K562 (cell line): ENCODE data around the gene CHML. TPM values are rescaled to one million over a fixed set of nuclear protein-coding genes. Genes with fewer than 3 reads are reported as not detected.

ENCODE experiments used
- ATAC-seq: fragments of 200-7000 bp; cut with Tn5 transposase; 3 replicates; pipeline ENCODE4 v1.9.1; 2020; ENCODE audit warnings: moderate library complexity
- BruUV-seq: library from RNA; stranded (reverse); fragments of 400-500 nt; replicated peaks from 2 replicates; lab custom pipeline; 2021; lab: Mats Ljungman, UMichigan
- CTCF ChIA-PET: fragments of 300-600 bp; formaldehyde crosslinking; extraction: SDS; loops from one replicate; lab custom pipeline; 2021; ENCODE audit warnings: low intra/inter-chr PET ratio; lab: Yijun Ruan, JAX
- POLR2A ChIA-PET: fragments of 300-600, 350-650 bp; sonication (Branson Sonifier 250); formaldehyde crosslinking; extraction: SDS; loops from one replicate; lab custom pipeline; 2021; ENCODE audit warnings: antibody characterized with exemption, inconsistent platforms; lab: Yijun Ruan, JAX
- DNase-seq, 4 experiments: peaks; one replicate each; pipeline versions ENCODE4 v3.0.0 to v3.0.0-alpha.2; 2011 to 2018; ENCODE audit warnings: low spot score in 3 of 4, mixed read lengths in 3 of 4; ENCODE audit errors: extremely low read depth in 1 of 4
- FAIRE-seq: peaks from 2 replicates; lab custom pipeline; 2011; peaks lifted over from hg19 to GRCh38; lab: Jason Lieb, UNC
- H2AFZ ChIP-seq: 2 replicates; pipeline ENCODE4 v1.6.0; 2011; ENCODE audit warnings: low read depth, low read length, control low read depth, inconsistent platforms
- H3K27ac ChIP-seq: fragments of 200-600 bp; 3 replicates; pipeline ENCODE4 v1.8.0; 2011; ENCODE audit warnings: low read depth, mild to moderate bottlenecking, control low read depth, inconsistent platforms, low read length, moderate library complexity, mixed read lengths; ENCODE audit errors: extremely low read depth
- H3K27me3 ChIP-seq, 2 experiments: fragments of 300-600 bp in 1 of 2; 2 replicates in 1 of 2; 3 replicates in 1 of 2; pipeline versions ENCODE4 v1.6.0 to v1.8.0; 2011; ENCODE audit warnings: inconsistent platforms in 2 of 2, low read length in 2 of 2, mild to moderate bottlenecking in 1 of 2, mixed read lengths in 1 of 2, moderate library complexity in 1 of 2; ENCODE audit not compliant: control insufficient read depth in 2 of 2, insufficient read depth in 2 of 2
- H3K36me3 ChIP-seq: fragments of 300-600 bp; 3 replicates; pipeline ENCODE4 v1.8.0; 2011; ENCODE audit warnings: mild to moderate bottlenecking, low read length, inconsistent platforms; ENCODE audit not compliant: control insufficient read depth, insufficient read depth
- H3K4me1 ChIP-seq, 2 experiments: fragments of 200-600 bp in 1 of 2; replicated peaks in 1 of 2; 2 replicates in 1 of 2; 3 replicates in 1 of 2; pipeline versions ENCODE4 v1.5.1 to v1.8.0; 2011; ENCODE audit warnings: inconsistent platforms in 2 of 2, low read length in 2 of 2, mild to moderate bottlenecking in 1 of 2, mixed read lengths in 1 of 2, moderate library complexity in 1 of 2; ENCODE audit not compliant: control insufficient read depth in 2 of 2, insufficient read depth in 2 of 2
- H3K4me2 ChIP-seq: 2 replicates; pipeline ENCODE4 v1.6.1; 2011; ENCODE audit warnings: low read length, control low read depth, inconsistent platforms, mixed read lengths; ENCODE audit not compliant: insufficient read depth
- H3K4me3 ChIP-seq: fragments of 200-600 bp; sonication (generic), shearing (Covaris generic); 2 replicates; pipeline ENCODE4 v1.5.1; 2016; ENCODE audit warnings: control low read depth, inconsistent platforms
- H3K79me2 ChIP-seq: fragments of 200-600 bp; 3 replicates; pipeline ENCODE4 v1.8.0; 2011; ENCODE audit warnings: low read length, inconsistent platforms; ENCODE audit not compliant: control insufficient read depth, insufficient read depth
- H3K9ac ChIP-seq, 2 experiments: 2 replicates each; pipeline versions ENCODE4 v1.6.0 to v1.6.1; 2011; ENCODE audit warnings: low read depth in 2 of 2, low read length in 2 of 2, control low read depth in 1 of 2, inconsistent platforms in 1 of 2, mild to moderate bottlenecking in 1 of 2, mixed read lengths in 1 of 2; ENCODE audit not compliant: insufficient read depth in 1 of 2
- H3K9me1 ChIP-seq: one replicate; pipeline ENCODE4 v1.6.0; 2011; ENCODE audit warnings: inconsistent platforms, mild to moderate bottlenecking, low read length, moderate library complexity; ENCODE audit not compliant: control insufficient read depth, insufficient read depth
- H3K9me3 ChIP-seq: replicated peaks from 2 replicates; pipeline ENCODE4 v1.5.1; 2011; ENCODE audit warnings: low read depth, low read length, inconsistent platforms; ENCODE audit not compliant: control insufficient read depth, insufficient read depth
- H4K20me1 ChIP-seq: replicated peaks from 2 replicates; pipeline ENCODE4 v1.6.1; 2011; ENCODE audit warnings: low read length, inconsistent platforms, mixed read lengths; ENCODE audit not compliant: control insufficient read depth, insufficient read depth
- ADNP ChIP-seq: fragments of 200-800 bp; sonication (Bioruptor generic); IDR thresholded peaks from 2 replicates; pipeline ENCODE4 v1.6.1; 2016; ENCODE audit warnings: missing genetic modification characterization, missing compliant biosample characterization
- CEBPB ChIP-seq: fragments of 450-650 bp; IDR thresholded peaks from 2 replicates; pipeline ENCODE4 v1.6.1; 2016; ENCODE audit warnings: missing genetic modification characterization, missing compliant biosample characterization
- CEBPG ChIP-seq, 3 experiments: fragments of 200-800 bp in 1 of 3; sonication (Bioruptor generic) in 1 of 3; sonication (generic) in 1 of 3; formaldehyde crosslinking in 1 of 3; IDR thresholded peaks in 2 of 3; conservative IDR thresholded peaks in 1 of 3; 2 replicates each; pipeline versions ENCODE4 v1.6.1 to v1.8.0; 2016 to 2022; ENCODE audit warnings: missing compliant biosample characterization in 2 of 3, missing genetic modification characterization in 2 of 3, mild to moderate bottlenecking in 1 of 3, missing genetic modification reagents in 1 of 3
- CTBP1 ChIP-seq: fragments of 450-650 bp; IDR thresholded peaks from 2 replicates; pipeline ENCODE4 v1.6.1; 2016; ENCODE audit warnings: borderline replicate concordance
- EP400 ChIP-seq: fragments of 450-650 bp; IDR thresholded peaks from 2 replicates; pipeline ENCODE4 v1.6.1; 2017; ENCODE audit warnings: antibody characterized with exemption, mild to moderate bottlenecking, moderate library complexity
- JUN ChIP-seq, 2 experiments: sonication (generic) in 1 of 2; formaldehyde crosslinking in 1 of 2; IDR thresholded peaks; 2 replicates each; pipeline versions ENCODE4 v1.6.1 to v1.8.0; 2012 to 2022; ENCODE audit warnings: borderline replicate concordance in 2 of 2, mild to moderate bottlenecking in 2 of 2, improper control_type of control experiment in 1 of 2, low read depth in 1 of 2, low read length in 1 of 2, missing genetic modification reagents in 1 of 2
- RCOR1 ChIP-seq, 2 experiments: IDR thresholded peaks; 2 replicates each; pipeline ENCODE4 v1.6.1; 2012; ENCODE audit warnings: low read depth in 2 of 2, low read length in 2 of 2, borderline replicate concordance in 1 of 2, improper control_type of control experiment in 1 of 2
- ZNF263 ChIP-seq: sonication (generic); formaldehyde crosslinking; IDR thresholded peaks from 2 replicates; pipeline ENCODE4 v1.8.0; 2022; ENCODE audit warnings: mild to moderate bottlenecking, missing genetic modification reagents, borderline replicate concordance
- WGBS: fragments of 100-300 bp; shearing (Covaris generic); methylation state at CpG from one replicate; pipeline ENCODE4 v1.1.6; 2016; ENCODE audit warnings: low coverage, mixed read lengths; ENCODE audit not compliant: insufficient coverage; ENCODE audit errors: missing lambda C conversion rate; 5-methylcytosine and 5-hydroxymethylcytosine counted together
- in situ Hi-C: fragments of 300-500 bp; cut with MboI; formaldehyde crosslinking; loops from 4 replicates; pipeline ENCODE4 v1.15.0; 2018; ENCODE audit warnings: inconsistent platforms, mixed read lengths
- intact Hi-C: fragments of 100-400 bp; cut with micrococcal nuclease; formaldehyde crosslinking; loops from 2 replicates; pipeline ENCODE4 v1.14.2; 2022
- polyA plus RNA-seq, 8 experiments: library from polyadenylated mRNA; depleted of rRNA in 4 of 8; stranded (reverse) in 5 of 8; unstranded in 3 of 8; fragments of >200 nt; fragmentation: Nextera tagmentation in 2 of 8; fragmentation: Illumina TruSeq in 1 of 8; extraction: Ambion mirVana in 2 of 8; extraction: Trizol in 1 of 8; gene quantifications; 2 replicates each; pipeline versions ENCODE4 v1.2.1 to v1.2.3, GENCODE V29; 2011 to 2014; ENCODE audit warnings: inconsistent platforms in 1 of 8, missing spikeins in 1 of 8
- total RNA-seq, 7 experiments: library from RNA; depleted of rRNA in 6 of 7; stranded (reverse); fragments of >200 nt in 6 of 7; fragmentation: Illumina TruSeq in 2 of 7; extraction: Trizol in 2 of 7; gene quantifications; 2 replicates each; pipeline versions ENCODE4 v1.2.1 to v1.2.3, GENCODE V29; 2011 to 2021; ENCODE audit warnings: low replicate concordance in 1 of 7
- TF ChIP-seq, protein P1 (sequence below): fragments of 450-650 bp; IDR thresholded peaks from 2 replicates; pipeline ENCODE4 v1.6.1; 2016; ENCODE audit warnings: mild to moderate bottlenecking

Gene CHML
- total and polyA plus RNA-seq, 9 of the 15 experiments (the other 6 are each of a cell fraction or from before 2014, with no cell fraction given) = 13.0 to 88.3 (median 62.8) TPM

GRCh38 chr1:241612533-241613477 is 27.4 kb downstream of the CHML start:
- Histone ChIP-seq H3K36me3 (0 out of 3 replicates have a peak, but pooled peaks cover 2% of the 10 kb centered on the region), H3K4me2 (no peak overlapping the region), H3K9ac (no peak overlapping the region), H3K4me3 (no peak overlapping the region), H3K27me3 (no peaks in the 10 kb centered on the region), H3K9me1 (no peaks in the 10 kb centered on the region), H3K4me1 (peaks cover 7 to 24% of the 10 kb centered on the region in 2 experiments), H3K27ac (no peak overlapping the region), H4K20me1 (no peaks in the 10 kb centered on the region), H3K9me3 (no peaks in the 10 kb centered on the region), H2AFZ (no peak overlapping the region), H3K79me2 (no peaks in the 10 kb centered on the region)
- in situ Hi-C loops (loop anchor here (25.0 kb wide), 1 partner anchor 374 kb away; the partner anchor contains the start of gene MAP1LC3C), intact Hi-C loops (no loop called here)
- ChIA-PET POLR2A (interaction anchor here (0.6 to 0.8 kb wide), 4 partner anchors 10 to 242 kb away, joined by 3 to 6 read pairs (median 4); no protein-coding TSS in a partner anchor), CTCF (interaction anchor here (2.8 kb wide), 1 partner anchor 222 kb away, joined by 25 read pairs; no protein-coding TSS in a partner anchor)
- ATAC-seq = no peak
- no TSS peak for BruUV-seq
- 70% methylated on average over 9 of the region's 9 CpGs for WGBS
- FAIRE-seq = no peak
- peak in 1 of 4 experiments; percentile 35 for DNase-seq
- TF ChIP-seq CEBPG (CRISPR knock-in tag; IDR thresholded peaks at IDR 0.05) (no peak), CEBPG (tag; conservative IDR thresholded peaks at IDR 0.05 in 1 of 2, IDR thresholded peaks at IDR 0.05 in 1 of 2) (peak in 1 of 2 experiments; percentile 52; a peak in 2 of 4 replicates), JUN (IDR thresholded peaks at IDR 0.05; ENCODE audit: borderline replicate concordance, low read depth, low read length) (peak; percentile 60; the same call in 1 of the 2 replicates), JUN (CRISPR knock-in tag; IDR thresholded peaks at IDR 0.05; ENCODE audit: borderline replicate concordance) (no peak), CTBP1 (0 out of 2 replicates have a peak, but pooled peaks have one; percentile 23), EP400 (peak; percentile 4; the same call in 1 of the 2 replicates), RCOR1 (IDR thresholded peaks at IDR 0.05; ENCODE audit: borderline replicate concordance in 1 of 2, low read depth in 2 of 2, low read length in 2 of 2) (peak in 1 of 2 experiments; percentile 61; a peak in 2 of 4 replicates), CEBPB (tag) (0 out of 2 replicates have a peak, but pooled peaks have one; percentile 13), ZNF263 (CRISPR knock-in tag) (no peak), ADNP (peak; percentile 80)
- TF ChIP-seq, protein P1, sequence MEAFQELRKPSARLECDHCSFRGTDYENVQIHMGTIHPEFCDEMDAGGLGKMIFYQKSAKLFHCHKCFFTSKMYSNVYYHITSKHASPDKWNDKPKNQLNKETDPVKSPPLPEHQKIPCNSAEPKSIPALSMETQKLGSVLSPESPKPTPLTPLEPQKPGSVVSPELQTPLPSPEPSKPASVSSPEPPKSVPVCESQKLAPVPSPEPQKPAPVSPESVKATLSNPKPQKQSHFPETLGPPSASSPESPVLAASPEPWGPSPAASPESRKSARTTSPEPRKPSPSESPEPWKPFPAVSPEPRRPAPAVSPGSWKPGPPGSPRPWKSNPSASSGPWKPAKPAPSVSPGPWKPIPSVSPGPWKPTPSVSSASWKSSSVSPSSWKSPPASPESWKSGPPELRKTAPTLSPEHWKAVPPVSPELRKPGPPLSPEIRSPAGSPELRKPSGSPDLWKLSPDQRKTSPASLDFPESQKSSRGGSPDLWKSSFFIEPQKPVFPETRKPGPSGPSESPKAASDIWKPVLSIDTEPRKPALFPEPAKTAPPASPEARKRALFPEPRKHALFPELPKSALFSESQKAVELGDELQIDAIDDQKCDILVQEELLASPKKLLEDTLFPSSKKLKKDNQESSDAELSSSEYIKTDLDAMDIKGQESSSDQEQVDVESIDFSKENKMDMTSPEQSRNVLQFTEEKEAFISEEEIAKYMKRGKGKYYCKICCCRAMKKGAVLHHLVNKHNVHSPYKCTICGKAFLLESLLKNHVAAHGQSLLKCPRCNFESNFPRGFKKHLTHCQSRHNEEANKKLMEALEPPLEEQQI = 0 out of 2 replicates have a peak, but pooled peaks have one; percentile 15
